ENCODE data around the gene THADA.

THADA gene

GRCh38 chr2:43414033-43414432 is 181.8 kb downstream of the THADA start:
- no peaks in the 10 kb centered on the region; the same call in 1 of the 2 replicates for H3K36me3 ChIP-seq (ENCODE audit: insufficient read depth, low read length)
- DNase-seq (no peak), ATAC-seq (ENCODE audit: insufficient read depth, low read depth) (no peak)
- no peak overlapping the region for H3K9ac ChIP-seq (ENCODE audit: low read depth, low read length)
- H3K4me1 ChIP-seq (ENCODE audit: insufficient read depth, low read length), result peaks cover 8% of the 10 kb centered on the region; the same call in 1 of the 2 replicates
- H3K27me3 ChIP-seq (ENCODE audit: insufficient read depth, low read length, poor library complexity), result no peaks in the 10 kb centered on the region
- no peak overlapping the region for H2AFZ ChIP-seq (ENCODE audit: low read depth, low read length)
- TF ChIP-seq CTCF (IDR thresholded peaks at IDR 0.05; ENCODE audit: borderline replicate concordance, extremely low read depth, low read length, poor library complexity, severe bottlenecking), result no peak
- TF ChIP-seq EZH2 (IDR thresholded peaks at IDR 0.05; ENCODE audit: borderline replicate concordance, low read depth, low read length, severe bottlenecking), result no peak
- no peak overlapping the region for H3K4me3 ChIP-seq (ENCODE audit: low read depth in 1 of 2, low read length in 2 of 2)
- H4K20me1 ChIP-seq (ENCODE audit: insufficient read depth, low read length), result no peaks in the 10 kb centered on the region
- H3K79me2 ChIP-seq (ENCODE audit: insufficient read depth, low read length), result no peaks in the 10 kb centered on the region
- H3K27ac ChIP-seq (ENCODE audit: low read length), result no peak overlapping the region
- no peaks in the 10 kb centered on the region for H3K9me3 ChIP-seq (ENCODE audit: insufficient read depth, low read length, severe bottlenecking)
- no peak overlapping the region for H3K4me2 ChIP-seq (ENCODE audit: insufficient read depth, low read length)

GRCh38 chr2:43412114-43412753 is 183.6 kb downstream of the THADA start:
- Histone ChIP-seq H2AFZ (ENCODE audit: low read depth, low read length) (no peak overlapping the region), H3K36me3 (ENCODE audit: insufficient read depth, low read length) (no peaks in the 10 kb centered on the region; the same call in 1 of the 2 replicates), H3K9ac (ENCODE audit: low read depth, low read length) (no peak overlapping the region), H3K4me1 (ENCODE audit: insufficient read depth, low read length) (peaks cover 8% of the 10 kb centered on the region; the same call in 1 of the 2 replicates), H4K20me1 (ENCODE audit: insufficient read depth, low read length) (no peaks in the 10 kb centered on the region), H3K9me3 (ENCODE audit: insufficient read depth, low read length, severe bottlenecking) (no peaks in the 10 kb centered on the region), H3K79me2 (ENCODE audit: insufficient read depth, low read length) (no peaks in the 10 kb centered on the region), H3K4me3 (ENCODE audit: low read depth in 1 of 2, low read length in 2 of 2) (no peak overlapping the region), H3K4me2 (ENCODE audit: insufficient read depth, low read length) (no peak overlapping the region), H3K27me3 (ENCODE audit: insufficient read depth, low read length, poor library complexity) (no peaks in the 10 kb centered on the region), H3K27ac (ENCODE audit: low read length) (no peak overlapping the region)
- no peak for ATAC-seq (ENCODE audit: insufficient read depth, low read depth)
- TF ChIP-seq EZH2 (IDR thresholded peaks at IDR 0.05; ENCODE audit: borderline replicate concordance, low read depth, low read length, severe bottlenecking), result no peak
- no peak for DNase-seq

GRCh38 chr2:43410055-43410604 is 185.7 kb downstream of the THADA start:
- H4K20me1 ChIP-seq (ENCODE audit: insufficient read depth, low read length), result no peaks in the 10 kb centered on the region
- H3K36me3 ChIP-seq (ENCODE audit: insufficient read depth, low read length), result no peaks in the 10 kb centered on the region; the same call in 1 of the 2 replicates
- H3K9ac ChIP-seq (ENCODE audit: low read depth, low read length), result no peak overlapping the region
- H3K4me2 ChIP-seq (ENCODE audit: insufficient read depth, low read length), result no peak overlapping the region
- no peaks in the 10 kb centered on the region for H3K79me2 ChIP-seq (ENCODE audit: insufficient read depth, low read length)
- TF ChIP-seq CTCF (IDR thresholded peaks at IDR 0.05; ENCODE audit: borderline replicate concordance, extremely low read depth, low read length, poor library complexity, severe bottlenecking) (no peak), EZH2 (IDR thresholded peaks at IDR 0.05; ENCODE audit: borderline replicate concordance, low read depth, low read length, severe bottlenecking) (no peak)
- H3K27ac ChIP-seq (ENCODE audit: low read length), result no peak overlapping the region
- ATAC-seq (ENCODE audit: insufficient read depth, low read depth) (no peak), DNase-seq (no peak)
- H3K4me1 ChIP-seq (ENCODE audit: insufficient read depth, low read length), result peaks cover 8% of the 10 kb centered on the region; the same call in 1 of the 2 replicates
- no peak overlapping the region for H3K4me3 ChIP-seq (ENCODE audit: low read depth in 1 of 2, low read length in 2 of 2)
- H3K9me3 ChIP-seq (ENCODE audit: insufficient read depth, low read length, severe bottlenecking), result no peaks in the 10 kb centered on the region
- H3K27me3 ChIP-seq (ENCODE audit: insufficient read depth, low read length, poor library complexity), result no peaks in the 10 kb centered on the region
- H2AFZ ChIP-seq (ENCODE audit: low read depth, low read length), result no peak overlapping the region

- Histone ChIP-seq H4K20me1 (ENCODE audit: insufficient read depth, low read length) (no peaks in the 10 kb centered on the region), H3K27me3 (ENCODE audit: insufficient read depth, low read length, poor library complexity) (no peaks in the 10 kb centered on the region), H3K9ac (ENCODE audit: low read depth, low read length) (no peak overlapping the region), H2AFZ (ENCODE audit: low read depth, low read length) (no peak overlapping the region), H3K4me3 (ENCODE audit: low read depth in 1 of 2, low read length in 2 of 2) (no peak overlapping the region), H3K79me2 (ENCODE audit: insufficient read depth, low read length) (no peaks in the 10 kb centered on the region), H3K9me3 (ENCODE audit: insufficient read depth, low read length, severe bottlenecking) (no peaks in the 10 kb centered on the region), H3K4me2 (ENCODE audit: insufficient read depth, low read length) (no peak overlapping the region), H3K27ac (ENCODE audit: low read length) (no peak overlapping the region), H3K4me1 (ENCODE audit: insufficient read depth, low read length) (no peaks in the 10 kb centered on the region), H3K36me3 (ENCODE audit: insufficient read depth, low read length) (no peaks in the 10 kb centered on the region; the same call in 1 of the 2 replicates)
- ATAC-seq (ENCODE audit: insufficient read depth, low read depth), result no peak
- no peak for DNase-seq
- TF ChIP-seq CTCF (IDR thresholded peaks at IDR 0.05; ENCODE audit: borderline replicate concordance, extremely low read depth, low read length, poor library complexity, severe bottlenecking) (no peak), EZH2 (IDR thresholded peaks at IDR 0.05; ENCODE audit: borderline replicate concordance, low read depth, low read length, severe bottlenecking) (no peak)
These were observed 187.3 kb downstream of the THADA start for GRCh38 chr2:43408407-43409160.
